A549 (cell line): ENCODE data around the gene PLIN5.

Experiments
- CEBPB ChIP-seq, 2 experiments: fragments of >200 bp in 1 of 2; sonication (Bioruptor Twin) in 1 of 2; formaldehyde crosslinking in 1 of 2; IDR thresholded peaks; 2 replicates each; pipeline ENCODE4 v1.6.1; 2012 to 2016
- CHD2 ChIP-seq: fragments of 150-350 bp; IDR thresholded peaks from 2 replicates; pipeline ENCODE4 v1.6.1; 2014; ENCODE audit warnings: low read length; ENCODE audit not compliant: partially characterized antibody
- CTCF ChIP-seq: fragments of >200 bp; sonication (Bioruptor Twin); formaldehyde crosslinking; IDR thresholded peaks from 3 replicates; pipeline ENCODE4 v1.5.1; 2016
- EP300 ChIP-seq, 2 experiments: fragments of >200 bp; sonication (Bioruptor Twin); formaldehyde crosslinking; IDR thresholded peaks; 2 replicates in 1 of 2; 3 replicates in 1 of 2; pipeline ENCODE4 v1.6.1; 2016 to 2017
- GATA3 ChIP-seq: IDR thresholded peaks from 2 replicates; pipeline ENCODE4 v1.6.1; 2012; ENCODE audit warnings: borderline replicate concordance
- HDAC2 ChIP-seq: fragments of 200-600 bp; sonication (generic); IDR thresholded peaks from 2 replicates; pipeline ENCODE4 v1.6.1; 2016
- MAX ChIP-seq: IDR thresholded peaks from 2 replicates; pipeline ENCODE4 v1.6.1; 2012
- MYC ChIP-seq: IDR thresholded peaks from 2 replicates; pipeline ENCODE4 v1.6.1; 2012; ENCODE audit warnings: mild to moderate bottlenecking, inconsistent platforms, low read length, improper control_type of control experiment, borderline replicate concordance
- POLR2A ChIP-seq: IDR thresholded peaks from 2 replicates; pipeline ENCODE4 v1.6.1; 2012; ENCODE audit warnings: mild to moderate bottlenecking, low read length
- RCOR1 ChIP-seq: fragments of 150-350 bp; IDR thresholded peaks from 2 replicates; pipeline ENCODE4 v1.6.1; 2014; ENCODE audit warnings: antibody characterized with exemption, low read length, low read depth
- USF2 ChIP-seq: fragments of 450-650 bp; IDR thresholded peaks from 2 replicates; pipeline ENCODE4 v1.6.1; 2014; ENCODE audit warnings: antibody characterized with exemption

- TF ChIP-seq CTCF (no peak), EP300 (IDR thresholded peaks at IDR 0.05) (no peak), HDAC2 (no peak), MAX (no peak), RCOR1 (no peak), MYC (no peak), GATA3 (no peak), CEBPB (IDR thresholded peaks at IDR 0.05) (no peak), CHD2 (no peak), USF2 (no peak), POLR2A (no peak)
Observed at GRCh38 chr19:4519172-4519496, 15.9 kb downstream of the PLIN5 start.
